Uterus (tissue), 4 donors: ENCODE data around the gene PDCD7. TPM values are rescaled to one million over a fixed set of nuclear protein-coding genes. Genes with fewer than 3 reads are reported as not detected.
A peak's percentile ranks its signal among the peaks of the same experiment; 100 is the strongest.
"Not testable (repeated sequence)": the region's sequence is repeated elsewhere in the genome, so short reads cannot be mapped to it uniquely, and the experiment has no call there.

Experiments used
- DNase-seq, 2 donors: peaks; one replicate each; pipeline ENCODE4 v3.0.0-alpha.2; 2019 to 2020
- H3K27ac ChIP-seq, 2 donors: fragments of 200-600 bp; sonication (generic); 1 replicate in 1 of 2; 2 replicates in 1 of 2; pipeline ENCODE4 v1.5.1; 2016 to 2018
- H3K27me3 ChIP-seq, 2 donors: fragments of 200-600 bp; sonication (generic); one replicate each; pipeline ENCODE4 v1.5.1; 2018 to 2019; ENCODE audit warnings: control low read depth in 1 of 2
- H3K36me3 ChIP-seq, 2 donors: fragments of 200-600 bp; sonication (generic); one replicate each; pipeline ENCODE4 v1.5.1; 2019; ENCODE audit warnings: control low read depth in 1 of 2
- H3K4me1 ChIP-seq, 2 donors: fragments of 200-600 bp; sonication (generic); one replicate each; pipeline ENCODE4 v1.5.1; 2018 to 2019; ENCODE audit warnings: control low read depth in 1 of 2
- H3K4me3 ChIP-seq, 2 donors: fragments of 200-600 bp; sonication (generic); 1 replicate in 1 of 2; 2 replicates in 1 of 2; pipeline ENCODE4 v1.5.1; 2018 to 2019; ENCODE audit warnings: mild to moderate bottlenecking in 1 of 2
- H3K9me3 ChIP-seq, 2 donors: fragments of 200-600 bp; sonication (generic); one replicate each; pipeline ENCODE4 v1.5.1; 2019; ENCODE audit warnings: control low read depth in 1 of 2
- POLR2A ChIP-seq, 2 donors: fragments of 450-650 bp; IDR thresholded peaks; one replicate each; pipeline ENCODE4 v1.6.1; 2016; ENCODE audit warnings: antibody characterized with exemption in 2 of 2, mild to moderate bottlenecking in 1 of 2, moderate library complexity in 1 of 2
- intact Hi-C: fragments of 100-400 bp; cut with DNase I; formaldehyde crosslinking; loops from one replicate; pipeline ENCODE4 v1.15.1; 2023; ENCODE audit warnings: low total_unique reads
- total RNA-seq, 4 donors: library from RNA; depleted of rRNA in 3 of 4; stranded (reverse); fragments of >200 nt in 3 of 4; gene quantifications; one replicate each; pipeline versions ENCODE4 v1.1.0 to v1.2.4, GENCODE V29; 2014 to 2023
- TF ChIP-seq, protein P1 (sequence below), 4 experiments: fragments of 200-600 bp in 2 of 4; fragments of 450-650 bp in 2 of 4; sonication (generic) in 2 of 4; IDR thresholded peaks; one replicate each; pipeline ENCODE4 v1.5.1; 2016 to 2019; ENCODE audit warnings: antibody characterized with exemption in 4 of 4, mild to moderate bottlenecking in 2 of 4, moderate library complexity in 1 of 4
- donor health status: DM: yes; HTN: yes; CAD: no.

PDCD7 gene
- total RNA-seq, 4 donors from 2014 or later: 14.7 to 34.5 (median 26.6) TPM

DNA sequence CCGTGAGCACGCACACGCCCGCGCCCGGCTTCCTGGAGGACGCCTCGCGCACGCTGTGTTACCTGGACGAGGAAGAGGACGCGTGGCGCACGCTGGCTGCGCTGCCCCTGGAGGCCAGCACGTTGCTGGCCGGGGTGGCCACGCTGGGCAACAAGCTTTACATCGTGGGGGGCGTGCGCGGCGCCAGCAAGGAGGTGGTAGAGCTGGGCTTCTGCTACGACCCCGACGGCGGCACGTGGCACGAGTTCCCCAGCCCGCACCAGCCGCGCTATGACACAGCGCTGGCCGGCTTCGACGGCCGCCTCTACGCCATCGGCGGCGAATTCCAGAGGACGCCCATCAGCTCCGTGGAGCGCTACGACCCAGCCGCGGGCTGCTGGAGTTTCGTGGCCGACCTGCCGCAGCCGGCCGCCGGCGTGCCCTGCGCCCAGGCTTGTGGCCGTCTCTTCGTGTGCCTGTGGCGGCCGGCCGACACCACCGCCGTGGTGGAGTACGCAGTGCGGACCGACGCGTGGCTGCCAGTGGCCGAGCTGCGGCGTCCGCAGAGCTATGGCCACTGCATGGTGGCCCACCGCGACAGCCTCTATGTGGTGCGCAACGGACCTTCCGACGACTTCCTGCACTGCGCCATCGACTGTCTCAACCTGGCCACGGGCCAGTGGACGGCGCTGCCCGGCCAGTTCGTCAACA, 56.2 kb downstream of the PDCD7 start:
- Histone ChIP-seq H3K36me3 (no peaks in the 10 kb centered on the region), H3K9me3 (no peaks in the 10 kb centered on the region), H3K4me1 (peaks cover 5 to 21% of the 10 kb centered on the region in 2 donors), H3K27me3 (no peaks in the 10 kb centered on the region), H3K27ac (peak overlapping the region in 1 of 2 donors; percentile 52), H3K4me3 (no peak overlapping the region)
- no peak for DNase-seq
- TF ChIP-seq, protein P1, sequence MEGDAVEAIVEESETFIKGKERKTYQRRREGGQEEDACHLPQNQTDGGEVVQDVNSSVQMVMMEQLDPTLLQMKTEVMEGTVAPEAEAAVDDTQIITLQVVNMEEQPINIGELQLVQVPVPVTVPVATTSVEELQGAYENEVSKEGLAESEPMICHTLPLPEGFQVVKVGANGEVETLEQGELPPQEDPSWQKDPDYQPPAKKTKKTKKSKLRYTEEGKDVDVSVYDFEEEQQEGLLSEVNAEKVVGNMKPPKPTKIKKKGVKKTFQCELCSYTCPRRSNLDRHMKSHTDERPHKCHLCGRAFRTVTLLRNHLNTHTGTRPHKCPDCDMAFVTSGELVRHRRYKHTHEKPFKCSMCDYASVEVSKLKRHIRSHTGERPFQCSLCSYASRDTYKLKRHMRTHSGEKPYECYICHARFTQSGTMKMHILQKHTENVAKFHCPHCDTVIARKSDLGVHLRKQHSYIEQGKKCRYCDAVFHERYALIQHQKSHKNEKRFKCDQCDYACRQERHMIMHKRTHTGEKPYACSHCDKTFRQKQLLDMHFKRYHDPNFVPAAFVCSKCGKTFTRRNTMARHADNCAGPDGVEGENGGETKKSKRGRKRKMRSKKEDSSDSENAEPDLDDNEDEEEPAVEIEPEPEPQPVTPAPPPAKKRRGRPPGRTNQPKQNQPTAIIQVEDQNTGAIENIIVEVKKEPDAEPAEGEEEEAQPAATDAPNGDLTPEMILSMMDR (IDR thresholded peaks at IDR 0.05): no peak
- TF ChIP-seq POLR2A (IDR thresholded peaks at IDR 0.05): no peak
- intact Hi-C loops: no loop called here

DNA sequence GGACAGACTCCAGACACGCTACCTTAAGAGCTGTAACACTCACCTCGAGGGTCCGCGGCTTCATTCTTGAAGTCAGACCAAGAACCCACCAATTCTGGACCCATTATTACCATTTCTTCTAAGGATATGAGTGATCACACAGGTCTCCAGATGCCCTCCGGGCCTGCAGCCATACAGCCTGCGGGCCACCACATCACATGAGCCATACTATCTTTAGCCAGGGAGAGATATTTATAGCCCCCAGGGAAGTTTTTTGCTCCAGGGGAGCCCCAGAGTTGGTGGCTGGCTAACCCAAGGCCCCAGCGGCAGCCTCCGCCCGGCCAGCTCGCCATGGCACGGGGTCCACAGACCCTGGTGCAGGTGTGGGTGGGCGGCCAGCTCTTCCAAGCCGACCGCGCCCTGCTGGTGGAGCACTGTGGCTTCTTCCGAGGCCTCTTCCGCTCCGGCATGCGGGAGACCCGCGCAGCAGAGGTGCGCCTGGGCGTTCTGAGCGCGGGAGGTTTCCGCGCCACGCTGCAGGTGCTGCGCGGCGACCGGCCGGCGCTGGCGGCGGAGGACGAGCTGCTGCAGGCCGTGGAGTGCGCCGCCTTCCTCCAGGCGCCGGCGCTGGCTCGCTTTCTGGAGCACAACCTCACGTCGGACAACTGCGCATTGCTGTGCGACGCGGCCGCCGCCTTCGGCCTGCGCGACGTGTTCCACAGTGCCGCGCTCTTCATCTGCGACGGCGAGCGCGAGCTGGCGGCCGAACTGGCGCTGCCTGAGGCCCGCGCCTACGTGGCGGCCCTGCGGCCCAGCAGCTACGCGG, 56.9 kb downstream of the PDCD7 start, which contains the start of gene KBTBD13:
KBTBD13 (plus strand) TSS at position 261 of the 805 bp plus-strand sequence; CDS start at position 331, 70 bp downstream.
- Histone ChIP-seq H3K4me1 (peaks cover 3 to 23% of the 10 kb centered on the region in 2 donors), H3K27ac (peak within 1 kb of the TSS in 1 of 2 donors; percentile 52), H3K4me3 (no peak within 1 kb of the TSS), H3K36me3 (no peaks in the 10 kb centered on the region), H3K9me3 (no peaks in the 10 kb centered on the region), H3K27me3 (no peaks in the 10 kb centered on the region)
- intact Hi-C loops: no loop called here
- TF ChIP-seq POLR2A (IDR thresholded peaks at IDR 0.05): no peak
- TF ChIP-seq, protein P1 (IDR thresholded peaks at IDR 0.05): no peak
- DNase-seq: no peak

DNA sequence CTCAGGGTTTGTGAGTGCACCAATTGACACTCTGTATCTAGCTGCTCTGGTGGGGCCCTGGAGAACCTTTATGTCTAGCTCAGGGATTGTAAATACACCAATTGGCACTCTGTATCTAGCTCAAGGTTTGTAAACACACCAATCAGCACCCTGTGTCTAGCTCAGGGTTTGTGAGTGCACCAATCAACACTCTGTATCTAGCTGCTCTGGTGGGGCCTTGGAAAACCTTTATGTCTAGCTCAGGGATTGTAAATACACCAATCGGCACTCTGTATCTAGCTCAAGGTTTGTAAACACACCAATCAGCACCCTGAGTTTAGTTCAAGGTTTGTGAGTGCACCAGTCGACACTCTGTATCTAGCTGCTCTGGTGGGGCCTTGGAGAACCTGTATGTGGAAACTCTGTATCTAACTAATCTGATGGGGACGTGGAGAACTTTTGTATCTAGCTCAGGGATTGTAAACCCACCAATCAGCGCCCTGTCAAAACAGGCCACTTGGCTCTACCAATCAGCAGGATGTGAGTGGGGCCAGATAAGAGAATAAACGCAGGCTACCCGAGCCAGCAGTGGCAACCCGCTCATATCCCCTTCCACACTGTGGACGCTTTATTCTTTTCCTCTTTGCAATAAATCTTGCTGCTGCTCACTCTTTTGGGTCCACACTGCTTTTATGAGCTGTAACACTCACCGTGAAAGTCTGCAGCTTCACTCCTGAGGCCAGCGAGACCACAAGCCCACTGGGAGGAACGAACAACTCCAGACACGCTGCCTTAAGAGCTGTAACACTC, 57.8 kb downstream of the PDCD7 start:
- H3K27ac ChIP-seq: peak overlapping the region in 1 of 2 donors; percentile 52
- H3K4me1 ChIP-seq: peaks cover 3 to 32% of the 10 kb centered on the region in 2 donors
- DNase-seq, H3K4me3 ChIP-seq, H3K36me3 ChIP-seq, H3K9me3 ChIP-seq, H3K27me3 ChIP-seq, intact Hi-C loops: not testable (repeated sequence)

DNA sequence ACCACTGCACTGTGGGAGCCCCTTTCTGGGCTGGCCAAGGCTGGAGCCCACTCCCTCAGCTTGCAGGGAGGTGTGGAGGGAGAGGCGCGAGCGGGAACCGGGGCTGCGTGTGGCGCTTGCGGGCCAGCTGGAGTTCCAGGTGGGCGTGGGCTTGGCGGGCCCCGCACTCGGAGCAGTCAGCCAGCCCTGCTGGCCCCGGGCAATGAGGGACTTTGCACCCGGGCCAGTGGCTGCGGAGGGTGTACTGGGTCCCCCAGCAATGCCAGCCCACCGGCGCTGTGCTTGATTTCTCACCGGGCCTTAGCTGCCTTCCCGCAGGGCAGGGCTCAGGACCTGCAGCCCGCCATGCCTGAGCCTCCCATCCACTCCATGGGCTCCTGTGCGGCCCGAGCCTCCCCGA, 58.7 kb downstream of the PDCD7 start:
- H3K27ac ChIP-seq, H3K9me3 ChIP-seq, H3K27me3 ChIP-seq, intact Hi-C loops, H3K36me3 ChIP-seq, H3K4me3 ChIP-seq, DNase-seq: not testable (repeated sequence)
- peaks cover 4 to 37% of the 10 kb centered on the region in 2 donors for H3K4me1 ChIP-seq

DNA sequence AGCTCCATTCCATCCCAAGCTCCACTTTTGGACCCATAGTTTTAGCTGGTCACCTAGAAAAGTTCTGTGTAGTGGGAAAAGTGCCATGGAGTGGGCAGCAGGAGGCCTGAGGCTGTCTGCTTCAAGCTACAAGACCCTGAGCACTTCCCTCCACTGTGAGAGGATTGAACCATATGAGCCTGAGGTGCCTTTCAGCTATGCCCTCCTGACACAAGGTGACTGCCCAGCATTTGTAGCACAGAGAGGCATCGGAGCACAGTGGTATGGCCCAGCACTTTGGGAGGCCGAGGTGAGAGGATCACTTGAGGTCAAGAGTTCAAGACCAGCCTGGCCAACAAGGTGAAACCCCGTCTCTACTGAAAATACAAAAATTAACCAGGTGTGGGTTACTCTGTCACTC, 61.0 kb downstream of the PDCD7 start:
- Histone ChIP-seq H3K4me1 (peaks cover 7 to 42% of the 10 kb centered on the region in 2 donors), H3K36me3 (no peaks in the 10 kb centered on the region), H3K4me3 (no peak overlapping the region), H3K27ac (peak overlapping the region; percentile 80 to 98), H3K27me3 (no peaks in the 10 kb centered on the region), H3K9me3 (no peaks in the 10 kb centered on the region)
- no peak for DNase-seq
- intact Hi-C loops: no loop called here
- TF ChIP-seq, protein P1 (IDR thresholded peaks at IDR 0.05): no peak
- no peak for TF ChIP-seq POLR2A (IDR thresholded peaks at IDR 0.05)
